ENCODE data around the gene MX2.

MX2 gene

DNA sequence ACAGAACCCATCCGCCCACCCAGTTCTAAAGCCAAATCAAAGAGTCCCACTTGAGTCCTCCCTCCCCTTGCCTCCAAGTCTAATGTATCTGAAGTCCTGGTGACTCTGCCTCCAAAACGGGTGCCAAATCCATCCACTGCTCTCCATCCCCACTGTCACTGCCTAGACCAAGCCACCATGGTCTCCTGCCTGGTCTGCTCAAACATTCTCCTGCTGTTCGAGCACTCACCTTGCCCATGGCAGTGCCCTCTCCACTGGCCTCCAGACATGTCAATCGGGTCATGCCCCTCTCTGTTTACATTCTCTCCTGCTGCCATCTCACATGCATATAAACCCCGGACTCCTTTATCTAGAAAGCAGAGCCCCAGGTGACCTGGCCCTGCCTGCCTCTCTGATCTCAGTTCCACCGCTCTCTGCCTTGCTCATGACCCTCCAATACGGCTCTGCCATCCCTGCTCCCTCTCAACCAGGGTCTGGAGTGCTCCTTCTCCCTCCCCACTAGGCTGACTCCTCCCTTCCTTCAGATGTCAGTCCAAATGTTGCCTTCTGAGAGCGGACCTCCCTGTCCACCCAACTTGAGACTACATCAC, 32.1 kb downstream of the MX2 start:
- H3K4me3 ChIP-seq (ENCODE audit: low read length): no peak overlapping the region
- DNase-seq (ENCODE audit: low read depth): no peak
- TF ChIP-seq, protein P1, sequence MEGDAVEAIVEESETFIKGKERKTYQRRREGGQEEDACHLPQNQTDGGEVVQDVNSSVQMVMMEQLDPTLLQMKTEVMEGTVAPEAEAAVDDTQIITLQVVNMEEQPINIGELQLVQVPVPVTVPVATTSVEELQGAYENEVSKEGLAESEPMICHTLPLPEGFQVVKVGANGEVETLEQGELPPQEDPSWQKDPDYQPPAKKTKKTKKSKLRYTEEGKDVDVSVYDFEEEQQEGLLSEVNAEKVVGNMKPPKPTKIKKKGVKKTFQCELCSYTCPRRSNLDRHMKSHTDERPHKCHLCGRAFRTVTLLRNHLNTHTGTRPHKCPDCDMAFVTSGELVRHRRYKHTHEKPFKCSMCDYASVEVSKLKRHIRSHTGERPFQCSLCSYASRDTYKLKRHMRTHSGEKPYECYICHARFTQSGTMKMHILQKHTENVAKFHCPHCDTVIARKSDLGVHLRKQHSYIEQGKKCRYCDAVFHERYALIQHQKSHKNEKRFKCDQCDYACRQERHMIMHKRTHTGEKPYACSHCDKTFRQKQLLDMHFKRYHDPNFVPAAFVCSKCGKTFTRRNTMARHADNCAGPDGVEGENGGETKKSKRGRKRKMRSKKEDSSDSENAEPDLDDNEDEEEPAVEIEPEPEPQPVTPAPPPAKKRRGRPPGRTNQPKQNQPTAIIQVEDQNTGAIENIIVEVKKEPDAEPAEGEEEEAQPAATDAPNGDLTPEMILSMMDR (conservative IDR thresholded peaks at IDR 0.05; ENCODE audit: low read depth, low read length): no peak

DNA sequence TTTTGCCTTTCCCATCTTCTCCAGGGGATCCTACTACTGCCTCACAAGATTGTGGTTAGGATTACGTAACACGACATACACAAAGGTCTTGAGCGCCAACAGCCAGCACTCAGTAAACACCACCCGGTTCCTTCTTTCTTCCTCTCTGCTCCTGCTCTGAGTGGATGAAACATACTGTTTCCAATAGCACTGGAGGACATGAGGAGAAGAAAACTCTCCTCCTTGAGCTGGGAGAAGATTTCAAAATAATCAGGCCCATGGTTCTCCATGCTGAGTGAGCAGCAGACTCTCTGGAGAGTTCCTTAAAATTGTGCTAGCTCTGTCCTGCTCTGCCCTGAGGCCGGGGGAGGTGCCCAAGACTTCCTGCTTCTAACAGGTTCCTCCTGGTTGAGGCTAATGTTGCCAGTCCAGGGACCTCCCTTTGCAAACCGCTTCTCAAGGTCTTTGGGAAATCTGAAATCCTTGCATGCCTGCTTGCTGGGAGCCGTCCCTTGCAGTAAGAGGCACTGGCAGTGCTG, 34.8 kb downstream of the MX2 start:
- no peak overlapping the region for H3K4me3 ChIP-seq (ENCODE audit: low read length)
- DNase-seq (ENCODE audit: low read depth): no peak
- TF ChIP-seq, protein P1 (conservative IDR thresholded peaks at IDR 0.05; ENCODE audit: low read depth, low read length): no peak

DNA sequence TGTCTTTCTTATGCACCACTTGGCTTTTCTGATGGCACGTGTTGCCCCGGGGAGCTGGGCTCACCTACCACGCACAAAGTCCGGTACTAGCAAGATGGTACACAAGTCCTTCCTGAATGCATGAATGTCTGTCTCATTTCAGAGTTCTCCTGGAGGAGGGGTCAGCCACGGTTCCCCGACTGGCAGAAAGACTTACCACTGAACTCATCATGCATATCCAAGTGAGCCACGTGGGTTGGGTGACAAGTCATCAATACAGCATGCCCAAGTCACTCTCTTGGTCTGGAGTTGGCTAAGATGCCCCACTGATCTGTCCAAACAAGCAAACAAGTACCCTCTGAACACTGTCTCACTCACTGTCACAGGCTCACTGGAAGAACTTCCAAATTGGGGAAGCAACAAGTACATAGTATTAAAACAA, 35.7 kb downstream of the MX2 start:
- H3K4me3 ChIP-seq (ENCODE audit: low read length): no peak overlapping the region
- DNase-seq (ENCODE audit: low read depth): no peak
- TF ChIP-seq, protein P1 (conservative IDR thresholded peaks at IDR 0.05; ENCODE audit: low read depth, low read length): no peak

DNA sequence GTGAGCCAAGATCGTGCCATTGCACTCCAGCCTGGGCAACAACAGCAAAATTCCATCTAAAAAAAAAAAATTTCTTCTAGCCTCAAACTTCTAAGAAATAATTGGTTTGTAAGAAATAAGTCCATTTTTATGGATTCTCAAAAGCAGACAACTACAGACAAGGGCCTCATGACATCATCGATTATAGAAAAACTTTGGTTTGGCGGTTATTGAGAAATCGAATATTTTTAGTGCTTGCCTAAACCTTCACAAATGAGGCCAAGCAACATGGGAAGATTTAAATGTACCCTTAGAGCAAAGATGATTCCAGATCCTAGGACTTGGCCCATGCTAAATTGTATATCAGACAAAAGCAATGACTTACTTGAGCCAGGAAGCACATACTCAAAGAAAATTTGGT, 36.4 kb downstream of the MX2 start:
- no peak for DNase-seq (ENCODE audit: low read depth)
- TF ChIP-seq, protein P1 (conservative IDR thresholded peaks at IDR 0.05; ENCODE audit: low read depth, low read length): no peak
- no peak overlapping the region for H3K4me3 ChIP-seq (ENCODE audit: low read length)

GRCh38 chr21:41398831-41399230, 37.0 kb downstream of the MX2 start:
- H3K4me3 ChIP-seq (ENCODE audit: low read length): no peak overlapping the region
- TF ChIP-seq, protein P1 (conservative IDR thresholded peaks at IDR 0.05; ENCODE audit: low read depth, low read length): no peak
- DNase-seq (ENCODE audit: low read depth): no peak

- H3K4me3 ChIP-seq (ENCODE audit: low read length): no peak overlapping the region
- TF ChIP-seq, protein P1 (conservative IDR thresholded peaks at IDR 0.05; ENCODE audit: low read depth, low read length): no peak
- DNase-seq (ENCODE audit: low read depth): no peak
Measured at GRCh38 chr21:41399246-41399800, 37.5 kb downstream of the MX2 start.

- no peak for DNase-seq (ENCODE audit: low read depth)
- H3K4me3 ChIP-seq (ENCODE audit: low read length): no peak overlapping the region
- TF ChIP-seq, protein P1 (conservative IDR thresholded peaks at IDR 0.05; ENCODE audit: low read depth, low read length): no peak
Measured at GRCh38 chr21:41402231-41402630, 40.4 kb downstream of the MX2 start.

Measured in retinal pigment epithelial cell (primary cell).